Breast epithelium (tissue), 4 donors: ENCODE results near the gene PLXNC1. TPM values are rescaled to one million over a fixed set of nuclear protein-coding genes. Genes with fewer than 3 reads are reported as not detected.

Source experiments
- DNase-seq, 2 donors: peaks; one replicate each; pipeline ENCODE4 v3.0.0-alpha.2; 2019; ENCODE audit warnings: low spot score in 2 of 2
- H3K27ac ChIP-seq, 2 donors: fragments of 200-600 bp; sonication (generic) in 1 of 2; one replicate each; pipeline ENCODE4 v1.5.1; 2016 to 2019; ENCODE audit warnings: mild to moderate bottlenecking in 1 of 2
- H3K27me3 ChIP-seq, 2 donors: fragments of 200-600 bp; sonication (generic) in 1 of 2; one replicate each; pipeline versions ENCODE4 v1.5.1 to v1.6.0; 2017 to 2019; ENCODE audit warnings: control low read depth in 1 of 2, mild to moderate bottlenecking in 1 of 2
- H3K36me3 ChIP-seq: fragments of 200-600 bp; one replicate; pipeline ENCODE4 v1.5.1; 2019
- H3K4me1 ChIP-seq, 2 donors: fragments of 200-600 bp; sonication (generic); one replicate each; pipeline ENCODE4 v1.5.1; 2016 to 2019; ENCODE audit warnings: control low read depth in 1 of 2
- H3K4me3 ChIP-seq, 3 donors: fragments of 200-600 bp; sonication (generic); 1 replicate in 2 of 3; 2 replicates in 1 of 3; pipeline ENCODE4 v1.5.1; 2016 to 2019; ENCODE audit warnings: mild to moderate bottlenecking in 3 of 3, moderate library complexity in 2 of 3
- H3K9me3 ChIP-seq, 2 donors: fragments of 200-600 bp; sonication (generic) in 1 of 2; one replicate each; pipeline ENCODE4 v1.5.1; 2016 to 2019; ENCODE audit warnings: control low read depth in 1 of 2
- POLR2A ChIP-seq: fragments of 450-650 bp; IDR thresholded peaks from one replicate; pipeline ENCODE4 v1.6.1; 2016; ENCODE audit warnings: antibody characterized with exemption, mild to moderate bottlenecking, moderate library complexity
- POLR2AphosphoS5 ChIP-seq, 3 donors: sonication (generic); formaldehyde crosslinking; IDR thresholded peaks; one replicate each; pipeline ENCODE4 v1.6.1; 2017; ENCODE audit warnings: antibody characterized with exemption in 3 of 3
- intact Hi-C: fragments of 100-400 bp; cut with DNase I; formaldehyde crosslinking; loops from one replicate; pipeline ENCODE4 v1.15.1; 2023; ENCODE audit warnings: low total_unique reads
- total RNA-seq, 3 donors: library from RNA; depleted of rRNA; stranded (reverse); fragments of >200 nt; gene quantifications; one replicate each; pipeline ENCODE4 v1.1.0, GENCODE V29; 2016
- TF ChIP-seq, protein P1 (sequence below), 3 donors: fragments of 450-650 bp; IDR thresholded peaks; one replicate each; pipeline ENCODE4 v1.5.1; 2016 to 2017; ENCODE audit warnings: antibody characterized with exemption in 3 of 3, mild to moderate bottlenecking in 3 of 3, moderate library complexity in 3 of 3

Gene PLXNC1
- 10 to 100 TPM in 1 of 3 donors, 1 to 10 TPM in 2; 7.5 to 21.4 (median 8.2) TPM for total RNA-seq

GRCh38 chr12:94147991-94148738 lies at the start of gene PLXNC1:
Gene PLXNC1 (plus strand): TSS chr12:94148577. CDS start chr12:94148972, 395 bp downstream.
- Histone ChIP-seq H3K9me3 (no peaks in the 10 kb centered on the region), H3K27ac (peak within 1 kb of the TSS; percentile 35 to 63), H3K36me3 (no peaks in the 10 kb centered on the region), H3K4me1 (peaks cover 0 to 7% of the 10 kb centered on the region in 2 donors), H3K27me3 (peaks cover 0 to 17% of the 10 kb centered on the region in 2 donors), H3K4me3 (peak within 1 kb of the TSS; percentile 66 to 83 (median 66))
- TF ChIP-seq, protein P1, sequence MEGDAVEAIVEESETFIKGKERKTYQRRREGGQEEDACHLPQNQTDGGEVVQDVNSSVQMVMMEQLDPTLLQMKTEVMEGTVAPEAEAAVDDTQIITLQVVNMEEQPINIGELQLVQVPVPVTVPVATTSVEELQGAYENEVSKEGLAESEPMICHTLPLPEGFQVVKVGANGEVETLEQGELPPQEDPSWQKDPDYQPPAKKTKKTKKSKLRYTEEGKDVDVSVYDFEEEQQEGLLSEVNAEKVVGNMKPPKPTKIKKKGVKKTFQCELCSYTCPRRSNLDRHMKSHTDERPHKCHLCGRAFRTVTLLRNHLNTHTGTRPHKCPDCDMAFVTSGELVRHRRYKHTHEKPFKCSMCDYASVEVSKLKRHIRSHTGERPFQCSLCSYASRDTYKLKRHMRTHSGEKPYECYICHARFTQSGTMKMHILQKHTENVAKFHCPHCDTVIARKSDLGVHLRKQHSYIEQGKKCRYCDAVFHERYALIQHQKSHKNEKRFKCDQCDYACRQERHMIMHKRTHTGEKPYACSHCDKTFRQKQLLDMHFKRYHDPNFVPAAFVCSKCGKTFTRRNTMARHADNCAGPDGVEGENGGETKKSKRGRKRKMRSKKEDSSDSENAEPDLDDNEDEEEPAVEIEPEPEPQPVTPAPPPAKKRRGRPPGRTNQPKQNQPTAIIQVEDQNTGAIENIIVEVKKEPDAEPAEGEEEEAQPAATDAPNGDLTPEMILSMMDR (IDR thresholded peaks at IDR 0.05) = no peak
- TF ChIP-seq POLR2AphosphoS5 (IDR thresholded peaks at IDR 0.05) (no peak), POLR2A (no peak)
- intact Hi-C loops = loop anchor here (10.0 kb wide), 1 partner anchor 597 kb away; no protein-coding TSS in a partner anchor
- no peak for DNase-seq

- Histone ChIP-seq H3K9me3 (no peaks in the 10 kb centered on the region), H3K4me1 (no peaks in the 10 kb centered on the region), H3K36me3 (no peaks in the 10 kb centered on the region), H3K4me3 (no peak overlapping the region), H3K27ac (no peak overlapping the region), H3K27me3 (no peaks in the 10 kb centered on the region)
- DNase-seq = no peak
- TF ChIP-seq POLR2A (no peak), POLR2AphosphoS5 (IDR thresholded peaks at IDR 0.05) (no peak)
- TF ChIP-seq, protein P1 (IDR thresholded peaks at IDR 0.05) = no peak
- intact Hi-C loops = no loop called here
Observed at GRCh38 chr12:94099191-94099590, 49.2 kb upstream of the PLXNC1 start.

DNA sequence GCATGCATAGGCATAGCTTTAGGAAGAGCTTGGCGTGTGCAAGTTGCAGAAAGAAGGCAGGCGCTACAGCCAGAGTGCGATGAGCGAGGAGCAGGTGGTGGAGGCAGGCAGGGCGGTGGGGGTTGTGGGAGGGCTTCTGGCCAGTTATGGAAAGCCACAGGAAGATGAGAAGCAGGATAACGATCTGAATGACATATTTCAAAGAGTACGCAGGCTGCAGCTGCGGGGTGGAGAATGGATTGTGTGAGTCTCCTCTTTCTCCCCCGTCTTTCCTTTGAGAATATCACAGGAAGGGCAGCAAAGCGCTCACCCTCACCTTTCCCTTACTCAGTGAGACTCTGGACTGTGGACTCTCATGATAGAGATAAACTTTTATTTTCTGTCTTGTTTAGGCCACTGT lies 48.7 kb upstream of the PLXNC1 start:
- Histone ChIP-seq H3K4me1 (no peaks in the 10 kb centered on the region), H3K36me3 (no peaks in the 10 kb centered on the region), H3K27ac (no peak overlapping the region), H3K27me3 (no peaks in the 10 kb centered on the region), H3K9me3 (no peaks in the 10 kb centered on the region), H3K4me3 (no peak overlapping the region)
- TF ChIP-seq, protein P1 (IDR thresholded peaks at IDR 0.05) = no peak
- TF ChIP-seq POLR2A (no peak), POLR2AphosphoS5 (IDR thresholded peaks at IDR 0.05) (no peak)
- no peak for DNase-seq
- intact Hi-C loops = no loop called here

- no peak for DNase-seq
Observed at GRCh38 chr12:94100211-94100627, 48.2 kb upstream of the PLXNC1 start.

More at GRCh38 chr12:94100211-94100627, 48.2 kb upstream of the PLXNC1 start:
- H3K36me3 ChIP-seq = no peaks in the 10 kb centered on the region
- intact Hi-C loops = no loop called here
- no peaks in the 10 kb centered on the region for H3K27me3 ChIP-seq
- peak overlapping the region in 1 of 2 donors; percentile 31 for H3K27ac ChIP-seq
- TF ChIP-seq POLR2A (no peak), POLR2AphosphoS5 (IDR thresholded peaks at IDR 0.05) (no peak)
- TF ChIP-seq, protein P1 (IDR thresholded peaks at IDR 0.05) = no peak
- H3K9me3 ChIP-seq = no peaks in the 10 kb centered on the region
- H3K4me1 ChIP-seq = no peaks in the 10 kb centered on the region
- no peak overlapping the region for H3K4me3 ChIP-seq
